Measurements from ENCODE around the gene TMEM140.

GRCh38 chr7:135211179-135211945, 63.5 kb downstream of the TMEM140 start, which contains the start of gene WDR91:
- TF ChIP-seq CTCF (IDR thresholded peaks at IDR 0.05) (peak in 2 of 12 donors; percentile 13 to 21), POLR2A (IDR thresholded peaks at IDR 0.05) (peak; percentile 39 to 82)
